CD4-positive, alpha-beta T cell treated with Interleukin-6 at 100 ng/mL for 8 hours (primary cell): Measurements from ENCODE around the gene MDGA2.

Experiments
- DNase-seq: peaks from one replicate; pipeline ENCODE4 v3.0.0-alpha.2; 2020; ENCODE audit warnings: mixed read lengths, low spot score

Gene MDGA2

GRCh38 chr14:47120645-47121044, 554.8 kb downstream of the MDGA2 start:
- DNase-seq = no peak

GRCh38 chr14:47103771-47104170, 571.6 kb downstream of the MDGA2 start:
- DNase-seq = no peak

GRCh38 chr14:47102472-47102871, 572.9 kb downstream of the MDGA2 start:
- no peak for DNase-seq

GRCh38 chr14:47085678-47086077, 589.7 kb downstream of the MDGA2 start:
- DNase-seq = no peak

GRCh38 chr14:47065326-47065725, 610.1 kb downstream of the MDGA2 start:
- DNase-seq = no peak

GRCh38 chr14:47060050-47060449, 615.4 kb downstream of the MDGA2 start:
- no peak for DNase-seq

GRCh38 chr14:47057364-47057763, 618.0 kb downstream of the MDGA2 start:
- no peak for DNase-seq

GRCh38 chr14:47044841-47045240, 630.6 kb downstream of the MDGA2 start:
- no peak for DNase-seq

- no peak for DNase-seq
These were observed 634.9 kb downstream of the MDGA2 start for GRCh38 chr14:47040550-47040949.

- no peak for DNase-seq
These were observed 636.1 kb downstream of the MDGA2 start for GRCh38 chr14:47039336-47039735.

GRCh38 chr14:47022721-47023120, 652.7 kb downstream of the MDGA2 start:
- no peak for DNase-seq

- DNase-seq = no peak
These were observed 654.9 kb downstream of the MDGA2 start for GRCh38 chr14:47020500-47020899.

- DNase-seq = no peak
These were observed 662.7 kb downstream of the MDGA2 start for GRCh38 chr14:47012533-47013280.

GRCh38 chr14:47009615-47010014, 665.8 kb downstream of the MDGA2 start:
- no peak for DNase-seq

- DNase-seq = no peak
These were observed 666.7 kb downstream of the MDGA2 start for GRCh38 chr14:47008732-47009131.

GRCh38 chr14:46999661-47000060, 675.7 kb downstream of the MDGA2 start:
- no peak for DNase-seq

- no peak for DNase-seq
These were observed 685.8 kb downstream of the MDGA2 start for GRCh38 chr14:46989566-46989965.

GRCh38 chr14:46988312-46988711, 687.1 kb downstream of the MDGA2 start:
- no peak for DNase-seq

- no peak for DNase-seq
These were observed 689.6 kb downstream of the MDGA2 start for GRCh38 chr14:46985529-46986380.

GRCh38 chr14:46973295-46973694, 702.1 kb downstream of the MDGA2 start:
- DNase-seq = no peak

- no peak for DNase-seq
These were observed 711.0 kb downstream of the MDGA2 start for GRCh38 chr14:46964378-46964777.

GRCh38 chr14:46951103-46951502, 724.3 kb downstream of the MDGA2 start:
- no peak for DNase-seq

- no peak for DNase-seq
These were observed 734.8 kb downstream of the MDGA2 start for GRCh38 chr14:46940611-46941010.
